Activated CD8-positive, alpha-beta memory T cell treated with anti-CD3 and anti-CD28 coated beads, Interleukin-2, amount 50 U/mL, for 24 hours (primary cell): Measurements from ENCODE around the gene APPL2.

ENCODE experiments used
- DNase-seq: peaks from one replicate; pipeline ENCODE4 v3.0.0-alpha.2; 2020; ENCODE audit errors: extremely low read depth

Gene APPL2

GRCh38 chr12:105223352-105223845 lies 12.6 kb downstream of the APPL2 start:
- DNase-seq = no peak

- no peak for DNase-seq
Observed at GRCh38 chr12:105222726-105223351, 13.1 kb downstream of the APPL2 start.

- no peak for DNase-seq
Observed at GRCh38 chr12:105222284-105222655, 13.7 kb downstream of the APPL2 start.

DNA sequence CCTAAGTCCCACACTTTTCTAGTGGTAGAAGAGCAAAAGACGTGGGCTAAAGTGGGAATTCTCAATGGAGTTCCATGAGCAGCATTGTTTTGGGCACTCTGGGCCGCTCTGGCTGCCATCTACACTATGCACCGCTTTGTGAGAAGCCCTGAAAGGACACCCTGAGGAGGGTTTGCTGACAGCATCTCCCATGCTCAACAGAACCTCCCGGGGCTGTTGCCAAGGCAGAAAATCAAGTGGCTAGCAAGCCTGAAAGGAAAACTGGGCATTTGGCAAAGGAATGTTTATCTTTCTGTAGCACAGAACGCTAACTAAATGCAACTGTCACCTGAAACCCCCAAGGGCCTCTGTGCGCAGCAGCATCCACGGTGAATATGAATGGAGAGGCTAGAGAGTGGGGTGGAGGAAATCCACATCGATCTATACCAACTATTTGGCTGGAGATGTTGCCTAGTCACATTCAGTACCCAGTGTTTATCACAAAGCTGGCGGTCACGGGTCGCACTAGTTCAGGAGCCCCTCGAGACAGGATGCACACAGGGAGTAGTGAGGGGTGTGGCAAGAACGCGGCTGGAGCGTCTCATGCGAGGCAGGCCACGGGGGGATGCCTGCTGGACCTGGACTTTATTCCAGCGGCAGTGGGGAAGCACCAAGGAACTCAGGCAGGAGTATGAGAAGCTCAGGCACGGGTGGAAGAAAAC lies 14.2 kb downstream of the APPL2 start:
- no peak for DNase-seq

DNA sequence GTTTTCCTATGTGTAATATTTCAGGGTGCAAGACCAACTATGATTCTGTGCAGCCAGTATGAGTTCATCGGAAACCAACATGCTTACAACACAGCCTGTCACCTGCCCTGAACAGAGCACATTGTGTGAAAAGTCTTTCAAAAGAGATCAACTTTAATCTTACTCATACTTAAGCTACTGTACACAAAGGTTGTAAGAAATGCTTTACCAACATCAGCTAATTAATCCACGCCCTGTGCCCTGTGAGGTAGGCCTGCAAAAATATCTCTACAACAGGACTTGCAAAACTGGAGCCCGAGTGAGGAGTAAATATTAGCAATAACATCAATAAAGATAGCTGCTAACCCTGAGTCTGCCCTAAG lies 15.1 kb downstream of the APPL2 start:
- no peak for DNase-seq

DNA sequence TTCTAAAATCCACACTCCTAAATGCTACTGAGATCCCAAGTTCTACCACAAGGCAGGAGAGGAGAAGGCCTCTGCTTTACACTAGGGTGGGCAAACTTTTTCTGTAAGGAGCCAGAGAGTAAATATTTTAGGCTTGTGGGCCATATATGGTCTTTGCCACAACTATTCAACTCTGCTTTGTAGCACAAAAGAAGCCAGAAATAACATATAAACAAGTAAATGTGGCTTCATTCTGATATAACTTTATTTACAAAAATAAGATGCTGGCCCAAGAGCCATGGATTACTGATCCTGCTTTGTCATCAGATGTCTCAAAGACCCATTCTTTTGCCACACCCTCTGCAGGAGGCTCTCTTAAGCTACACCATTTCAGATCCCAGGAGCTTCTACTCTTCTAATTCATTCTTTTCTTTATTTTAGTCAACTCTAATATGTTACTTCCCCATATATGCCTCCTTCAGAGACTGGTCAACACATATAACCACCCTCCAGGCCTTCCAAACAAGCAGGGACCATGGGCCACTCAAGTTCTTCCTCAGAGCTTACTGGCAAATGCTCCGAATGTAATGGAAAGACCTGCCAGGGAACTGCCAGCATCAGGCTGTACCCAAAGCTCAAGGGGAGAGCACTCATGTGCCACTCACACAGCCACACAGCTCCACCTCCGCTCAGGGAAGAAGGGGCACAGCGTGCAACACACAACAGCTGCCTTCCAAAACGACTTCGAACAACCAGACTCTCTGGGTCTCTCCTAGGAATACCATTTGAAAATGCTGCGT lies 15.6 kb downstream of the APPL2 start:
- DNase-seq = no peak

DNA sequence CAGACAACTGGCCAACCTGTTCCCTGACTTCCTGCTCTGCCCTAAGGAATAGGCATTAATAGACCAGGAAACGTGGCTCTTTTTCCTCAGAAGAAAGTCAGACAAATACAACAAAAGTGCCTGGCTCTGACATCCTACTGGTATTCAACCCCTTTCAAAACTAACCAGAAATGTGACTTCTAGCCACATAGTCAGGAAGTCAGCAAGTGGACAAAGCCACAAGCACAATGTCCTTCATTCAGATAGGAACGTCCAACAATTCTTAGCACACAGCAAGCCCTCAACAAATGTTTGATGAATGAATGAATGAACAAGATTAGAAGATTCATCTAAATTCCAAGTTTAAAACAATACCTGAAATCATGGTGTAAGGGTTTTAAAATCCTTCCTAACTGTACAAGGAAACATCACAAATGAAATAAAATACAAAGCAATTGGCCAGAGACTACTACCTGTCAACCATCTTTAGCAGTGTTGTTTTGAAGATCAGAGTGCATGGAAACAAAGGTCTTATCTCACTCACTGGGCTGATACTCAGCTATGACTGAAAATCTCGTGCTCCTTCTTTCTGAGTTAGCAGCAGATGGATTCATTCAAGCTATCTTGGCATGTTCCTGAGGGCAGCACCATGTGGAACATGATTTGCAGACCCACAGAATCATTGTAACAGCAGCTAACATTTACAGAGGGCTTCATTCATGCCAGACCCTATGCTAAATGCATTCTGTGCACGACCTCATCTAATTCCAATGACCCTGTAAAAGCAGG lies 16.5 kb downstream of the APPL2 start:
- no peak for DNase-seq

- no peak for DNase-seq
Observed at GRCh38 chr12:105218434-105218833, 17.5 kb downstream of the APPL2 start.

DNA sequence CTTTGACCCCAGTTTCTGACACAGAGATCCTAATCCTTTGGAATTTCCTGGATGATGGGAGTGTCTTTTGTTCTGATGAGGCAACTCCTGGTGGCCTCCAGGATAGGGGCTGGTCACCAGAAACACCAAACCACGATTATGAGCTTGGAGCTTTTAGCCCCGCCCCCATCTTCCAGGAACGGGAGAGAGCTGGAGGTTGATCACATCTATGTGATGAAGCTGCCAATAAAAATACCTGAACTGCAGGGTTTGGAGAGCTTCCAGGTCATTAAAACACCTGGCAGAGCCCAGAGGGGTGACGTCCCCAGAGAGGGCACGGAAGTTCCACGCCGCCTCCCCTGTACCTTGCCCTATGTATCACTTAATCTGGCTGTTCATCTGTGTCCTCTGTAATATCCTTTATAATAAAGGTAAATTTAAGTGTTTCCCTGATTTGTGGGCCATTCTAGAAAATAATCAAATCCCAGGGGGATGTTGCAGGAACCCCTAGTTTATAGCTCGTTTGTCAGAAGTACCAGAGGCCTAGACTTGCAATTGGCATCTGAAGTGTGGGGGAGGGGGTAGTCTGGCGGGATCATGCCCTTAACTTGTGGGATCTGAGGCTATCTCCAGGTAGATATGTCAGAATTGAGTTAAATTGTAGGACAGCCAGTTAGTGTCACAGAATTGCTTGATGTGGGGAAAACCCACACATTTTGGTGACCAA lies 21.2 kb downstream of the APPL2 start:
- no peak for DNase-seq

- no peak for DNase-seq
Observed at GRCh38 chr12:105214148-105214547, 21.8 kb downstream of the APPL2 start.

GRCh38 chr12:105212438-105212837 lies 23.5 kb downstream of the APPL2 start:
- DNase-seq = no peak

- DNase-seq = no peak
Observed at GRCh38 chr12:105209091-105209490, 26.9 kb downstream of the APPL2 start.

DNA sequence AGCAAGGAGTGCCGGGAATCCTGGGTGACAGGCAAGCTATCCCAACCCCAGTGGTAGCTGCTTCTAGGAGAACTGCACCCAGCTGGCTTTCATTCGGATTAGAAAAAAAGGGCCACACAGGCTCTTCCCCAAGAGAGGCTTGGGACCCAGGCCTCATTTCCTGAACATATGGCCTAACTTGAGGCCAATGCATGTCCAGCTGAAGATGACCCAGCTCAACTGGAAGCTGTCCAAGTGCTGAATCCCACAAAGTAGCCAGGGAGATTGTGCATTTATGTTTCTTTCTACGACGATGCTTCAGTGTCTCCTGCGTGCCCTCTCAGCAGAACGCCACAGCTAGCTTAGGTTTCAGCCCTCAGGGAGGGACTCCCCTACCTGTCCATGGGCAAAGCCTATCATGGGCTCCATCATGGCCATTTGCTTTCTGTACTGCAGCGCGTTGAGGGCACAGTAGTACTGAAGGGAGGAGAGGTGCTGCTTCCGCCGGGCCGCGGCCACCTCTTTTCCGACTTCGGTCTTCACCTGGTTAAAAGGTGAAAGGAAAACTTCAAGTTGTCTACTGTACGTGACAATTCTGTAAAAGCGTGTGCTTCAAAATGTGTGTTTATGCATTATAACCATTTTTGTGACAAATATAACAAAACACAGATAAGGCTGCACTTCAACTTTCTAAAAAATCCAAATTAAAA lies 29.1 kb downstream of the APPL2 start:
- no peak for DNase-seq

DNA sequence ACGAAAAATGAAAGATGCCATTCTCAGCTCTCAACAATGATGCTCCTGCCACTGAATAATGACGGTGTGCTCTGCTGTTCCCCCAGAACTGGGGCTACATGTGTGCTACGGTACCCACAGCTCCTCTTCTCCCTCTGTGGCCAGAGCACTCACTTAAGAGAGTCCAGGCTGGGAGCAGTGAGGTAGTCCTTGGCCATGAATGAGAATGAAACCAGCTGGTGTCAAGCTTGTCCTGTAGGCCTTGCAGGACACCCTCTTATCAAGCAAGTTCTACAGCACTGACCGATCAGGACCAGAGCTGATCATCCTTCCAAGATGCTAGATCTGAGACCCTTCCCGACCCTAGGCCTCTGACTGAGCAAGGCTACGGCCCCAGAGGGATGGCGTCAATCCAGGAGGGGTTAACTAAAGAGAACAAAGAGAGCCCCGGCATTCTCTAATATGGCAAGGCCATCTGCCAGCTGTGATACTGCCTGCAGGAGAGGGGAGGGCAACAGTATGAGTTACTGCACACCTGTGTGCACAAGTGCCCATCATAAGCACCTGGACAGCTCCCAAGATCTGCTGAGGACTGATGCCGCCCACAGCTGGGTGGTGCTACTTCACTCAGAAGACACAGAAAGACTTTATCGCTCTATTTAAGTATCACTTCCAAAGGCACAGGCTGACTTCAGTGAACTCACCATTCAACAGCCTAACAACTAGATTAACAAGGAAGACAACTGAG lies 30.5 kb downstream of the APPL2 start:
- DNase-seq = no peak

GRCh38 chr12:105204916-105205315 lies 31.1 kb downstream of the APPL2 start:
- DNase-seq = no peak

GRCh38 chr12:105204127-105204526 lies 31.8 kb downstream of the APPL2 start:
- no peak for DNase-seq

DNA sequence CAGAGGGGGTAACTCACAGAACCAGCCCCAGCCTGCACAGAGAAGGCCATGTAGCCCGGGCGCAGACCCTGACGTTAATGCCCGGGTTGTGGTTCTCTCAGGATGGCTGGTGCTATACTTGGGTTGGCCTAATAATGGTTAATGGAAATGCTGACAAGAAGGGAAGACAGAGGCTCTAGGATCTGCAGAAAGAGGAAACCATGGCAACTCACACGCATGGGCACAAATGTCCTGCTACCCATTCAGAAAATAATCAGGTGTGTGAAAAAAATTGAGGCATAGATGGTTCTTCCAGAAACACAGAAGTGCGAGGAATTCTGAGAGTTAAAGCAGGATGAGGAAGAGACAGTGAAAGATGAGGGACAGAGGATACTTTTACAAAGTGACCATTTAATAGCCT lies 33.8 kb downstream of the APPL2 start:
- no peak for DNase-seq

DNA sequence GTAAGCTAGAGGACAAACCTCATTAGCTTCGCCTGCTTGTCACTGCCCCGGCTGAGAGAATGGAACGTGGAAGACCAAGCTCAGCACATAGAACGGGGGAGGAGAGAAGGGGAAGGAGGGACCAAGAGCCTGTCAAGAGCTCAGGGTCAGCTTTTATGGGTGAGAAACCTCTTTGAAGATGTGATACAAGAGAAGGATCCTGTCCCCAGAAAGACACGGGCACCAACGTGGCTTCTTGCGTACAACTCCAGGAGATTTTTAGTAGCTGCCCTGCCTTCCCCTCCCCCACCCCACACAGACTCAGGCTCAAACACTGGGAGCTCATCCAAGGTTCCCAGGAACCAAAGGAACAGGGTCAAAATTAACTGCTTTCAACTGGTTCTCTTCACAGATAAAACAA lies 34.7 kb downstream of the APPL2 start:
- DNase-seq = no peak

DNA sequence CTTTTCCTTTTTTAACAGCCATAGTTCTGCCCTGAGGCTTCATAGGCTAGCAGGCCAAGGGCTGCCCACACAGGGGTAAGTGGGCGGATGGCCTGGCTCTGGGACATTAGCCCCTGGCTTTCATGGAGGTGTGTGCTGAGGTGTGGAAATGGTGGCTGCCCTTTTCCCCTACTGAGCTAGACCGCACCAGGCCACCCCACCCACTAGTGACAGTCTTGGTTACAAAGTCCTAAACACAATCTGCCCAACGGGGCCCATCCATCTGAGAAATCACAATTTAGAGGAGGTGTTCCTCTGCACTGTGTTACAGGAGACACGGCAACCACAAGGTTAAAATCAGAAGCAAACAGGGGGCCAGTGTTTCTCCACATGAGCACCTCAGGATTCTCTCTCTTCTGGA lies 35.6 kb downstream of the APPL2 start:
- DNase-seq = no peak

DNA sequence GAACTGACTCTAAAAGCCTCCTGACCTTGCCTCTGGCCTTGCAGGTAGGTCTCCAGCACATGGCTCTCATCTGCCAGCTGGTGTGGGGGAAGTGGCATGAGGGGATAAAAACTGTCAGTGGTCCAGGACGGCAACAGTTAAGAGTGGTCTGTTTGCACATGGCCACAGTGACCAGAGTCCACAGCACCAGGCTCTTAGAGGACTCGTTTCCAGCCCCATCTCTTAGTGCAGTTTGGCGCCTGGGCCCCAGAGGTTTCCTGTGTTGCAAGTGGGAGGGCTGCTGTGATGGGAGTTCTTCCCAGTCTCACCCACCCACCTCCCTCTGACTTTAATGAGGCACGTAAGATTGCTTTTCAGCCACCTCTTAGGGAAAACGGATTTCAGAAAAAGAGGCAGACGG lies 37.0 kb downstream of the APPL2 start:
- no peak for DNase-seq
